WTC11 (cell line): ENCODE results near the gene CCDC9.
A peak's percentile ranks its signal among the peaks of the same experiment; 100 is the strongest.

Experiments
- AFF4 ChIP-seq: sonication (generic); formaldehyde crosslinking; IDR thresholded peaks from 2 replicates; pipeline ENCODE4 v1.8.1; 2023; ENCODE audit warnings: mild to moderate bottlenecking, missing genetic modification reagents, borderline replicate concordance
- ATF6 ChIP-seq: sonication (generic); formaldehyde crosslinking; IDR thresholded peaks from 2 replicates; pipeline ENCODE4 v1.8.1; 2023; ENCODE audit warnings: mild to moderate bottlenecking, missing genetic modification reagents
- CTCF ChIP-seq: fragments of 200-600 bp; IDR thresholded peaks from 2 replicates; pipeline ENCODE4 v1.8.0; 2022; ENCODE audit warnings: antibody characterized with exemption
- E2F5 ChIP-seq: sonication (generic); formaldehyde crosslinking; IDR thresholded peaks from 2 replicates; pipeline ENCODE4 v1.8.1; 2022; ENCODE audit warnings: mild to moderate bottlenecking, moderate library complexity, missing genetic modification reagents
- FOXK1 ChIP-seq: sonication (generic); formaldehyde crosslinking; IDR thresholded peaks from 2 replicates; pipeline ENCODE4 v1.8.0; 2022; ENCODE audit warnings: mild to moderate bottlenecking, moderate library complexity, missing genetic modification reagents
- TEAD4 ChIP-seq: sonication (generic); formaldehyde crosslinking; IDR thresholded peaks from 2 replicates; pipeline ENCODE4 v1.8.0; 2022; ENCODE audit warnings: mild to moderate bottlenecking, missing genetic modification reagents
- ZNF121 ChIP-seq: sonication (generic); formaldehyde crosslinking; IDR thresholded peaks from 2 replicates; pipeline ENCODE4 v1.8.0; 2023; ENCODE audit warnings: missing genetic modification reagents

GRCh38 chr19:47227352-47228167, 28.8 kb upstream of the CCDC9 start:
- TF ChIP-seq CTCF (no peak), ATF6 (CRISPR knock-in tag) (no peak), FOXK1 (peak; percentile 84), AFF4 (CRISPR knock-in tag) (no peak), E2F5 (CRISPR knock-in tag) (0 out of 2 replicates have a peak, but pooled peaks have one; percentile 76), ZNF121 (CRISPR knock-in tag) (peak; percentile 89), TEAD4 (0 out of 2 replicates have a peak, but pooled peaks have one; percentile 10)
